Liver (tissue), 9 donors: ENCODE results near the gene DBP. TPM values are rescaled to one million over a fixed set of nuclear protein-coding genes. Genes with fewer than 3 reads are reported as not detected.

ENCODE experiments used
- DNase-seq: peaks from one replicate; pipeline ENCODE4 v3.0.0-alpha.2; 2017; ENCODE audit warnings: low spot score
- H3K27ac ChIP-seq, 2 donors: one replicate each; pipeline ENCODE4 v1.7.0; 2013; ENCODE audit warnings: inconsistent platforms in 2 of 2, low read length in 2 of 2, control low read depth in 1 of 2, low read depth in 1 of 2, mild to moderate bottlenecking in 1 of 2
- H3K27me3 ChIP-seq, 4 donors: one replicate each; pipeline versions ENCODE4 v1.6.1 to v1.7.0; 2013; ENCODE audit warnings: low read length in 3 of 4, inconsistent platforms in 1 of 4, mild to moderate bottlenecking in 1 of 4, moderate library complexity in 1 of 4; ENCODE audit not compliant: control insufficient read depth in 4 of 4, insufficient read depth in 4 of 4
- H3K36me3 ChIP-seq, 4 donors: one replicate each; pipeline versions ENCODE4 v1.6.1 to v1.7.0; 2013; ENCODE audit warnings: low read length in 3 of 4, mild to moderate bottlenecking in 3 of 4, low read depth in 1 of 4, moderate library complexity in 1 of 4; ENCODE audit not compliant: control insufficient read depth in 4 of 4, insufficient read depth in 3 of 4
- H3K4me1 ChIP-seq, 4 donors: one replicate each; pipeline versions ENCODE4 v1.6.1 to v1.7.0; 2013; ENCODE audit warnings: low read length in 3 of 4, mild to moderate bottlenecking in 3 of 4, moderate library complexity in 1 of 4; ENCODE audit not compliant: control insufficient read depth in 4 of 4, insufficient read depth in 4 of 4
- H3K4me3 ChIP-seq, 3 donors: one replicate each; pipeline versions ENCODE4 v1.6.1 to v1.7.0; 2013; ENCODE audit warnings: low read length in 3 of 3, control low read depth in 1 of 3, low read depth in 1 of 3, mild to moderate bottlenecking in 1 of 3
- H3K9ac ChIP-seq, 2 donors: one replicate each; pipeline ENCODE4 v1.7.0; 2013; ENCODE audit warnings: low read length in 2 of 2, mild to moderate bottlenecking in 2 of 2, moderate library complexity in 2 of 2, control low read depth in 1 of 2, low read depth in 1 of 2
- H3K9me3 ChIP-seq, 4 donors: one replicate each; pipeline versions ENCODE4 v1.6.1 to v1.7.0; 2013; ENCODE audit warnings: low read length in 3 of 4; ENCODE audit not compliant: control insufficient read depth in 4 of 4
- ATF3 ChIP-seq: IDR thresholded peaks from 2 replicates; pipeline ENCODE4 v1.6.1; 2016; ENCODE audit warnings: antibody characterized with exemption
- EGR1 ChIP-seq, 2 donors: IDR thresholded peaks; 2 replicates each; pipeline ENCODE4 v1.6.1; 2016 to 2018; ENCODE audit warnings: antibody characterized with exemption in 2 of 2, low read depth in 2 of 2
- FOXA1 ChIP-seq: IDR thresholded peaks from 2 replicates; pipeline ENCODE4 v1.6.1; 2016; ENCODE audit warnings: antibody characterized with exemption
- FOXA2 ChIP-seq: IDR thresholded peaks from 2 replicates; pipeline ENCODE4 v1.6.1; 2016; ENCODE audit warnings: antibody characterized with exemption
- GABPA ChIP-seq, 2 donors: IDR thresholded peaks in 1 of 2; conservative IDR thresholded peaks in 1 of 2; 2 replicates each; pipeline ENCODE4 v1.6.1; 2016; ENCODE audit warnings: antibody characterized with exemption in 2 of 2, mild to moderate bottlenecking in 1 of 2, moderate library complexity in 1 of 2
- HNF4A ChIP-seq, 2 donors: conservative IDR thresholded peaks; 2 replicates each; pipeline ENCODE4 v1.6.1; 2016; ENCODE audit warnings: antibody characterized with exemption in 2 of 2, mild to moderate bottlenecking in 2 of 2
- HNF4G ChIP-seq: IDR thresholded peaks from 2 replicates; pipeline ENCODE4 v1.6.1; 2016; ENCODE audit warnings: antibody characterized with exemption
- JUND ChIP-seq, 2 donors: IDR thresholded peaks; 2 replicates each; pipeline ENCODE4 v1.6.1; 2016; ENCODE audit warnings: antibody characterized with exemption in 2 of 2
- MAX ChIP-seq: IDR thresholded peaks from 2 replicates; pipeline ENCODE4 v1.6.1; 2016; ENCODE audit warnings: antibody characterized with exemption
- NR2F2 ChIP-seq: IDR thresholded peaks from 2 replicates; pipeline ENCODE4 v1.6.1; 2016; ENCODE audit warnings: antibody characterized with exemption
- RAD21 ChIP-seq, 2 donors: IDR thresholded peaks; 2 replicates each; pipeline ENCODE4 v1.6.1; 2016; ENCODE audit warnings: antibody characterized with exemption in 2 of 2, mild to moderate bottlenecking in 2 of 2
- REST ChIP-seq: IDR thresholded peaks from 2 replicates; pipeline ENCODE4 v1.6.1; 2016; ENCODE audit warnings: antibody characterized with exemption, mild to moderate bottlenecking
- RXRA ChIP-seq, 2 donors: IDR thresholded peaks; 2 replicates each; pipeline ENCODE4 v1.6.1; 2017 to 2018; ENCODE audit warnings: antibody characterized with exemption in 2 of 2, mild to moderate bottlenecking in 1 of 2
- SP1 ChIP-seq: IDR thresholded peaks from 2 replicates; pipeline ENCODE4 v1.6.1; 2018; ENCODE audit warnings: antibody characterized with exemption, mild to moderate bottlenecking
- TAF1 ChIP-seq: conservative IDR thresholded peaks from 2 replicates; pipeline ENCODE4 v1.6.1; 2016; ENCODE audit warnings: antibody characterized with exemption, mild to moderate bottlenecking
- YY1 ChIP-seq: IDR thresholded peaks from 2 replicates; pipeline ENCODE4 v1.6.1; 2016; ENCODE audit warnings: antibody characterized with exemption, mild to moderate bottlenecking
- ZBTB33 ChIP-seq: IDR thresholded peaks from 2 replicates; pipeline ENCODE4 v1.6.1; 2016; ENCODE audit warnings: antibody characterized with exemption
- WGBS: extraction: QIAGEN DNeasy Blood & Tissue Kit; methylation state at CpG from one replicate; pipeline ENCODE4 v1.1.7; 2013; 5-methylcytosine and 5-hydroxymethylcytosine counted together
- polyA plus RNA-seq, 2 donors: library from polyadenylated mRNA; stranded (reverse) in 1 of 2; unstranded in 1 of 2; fragments of 200-250 nt in 1 of 2; fragments of >200 nt in 1 of 2; fragmentation: Nextera tagmentation in 1 of 2; extraction: Ambion mirVana in 1 of 2; gene quantifications; one replicate each; pipeline versions ENCODE4 v1.2.1 to v1.2.3, GENCODE V29; 2013 to 2015
- total RNA-seq, 2 donors: library from RNA; depleted of rRNA; stranded (reverse); fragments of >200 nt; gene quantifications; one replicate each; pipeline ENCODE4 v1.2.3, GENCODE V29; 2014
- donor health status: healthy.
- donor health status: healthy.
- donor health status: healthy.
- donor health status: healthy.
- donor health status: healthy.

Gene DBP
- total and polyA plus RNA-seq, 4 donors = 1.2 to 4.5 (median 1.8) TPM

- H3K4me1 ChIP-seq = peaks cover 0 to 5% (median under 1%) of the 10 kb centered on the region in 4 donors
- TF ChIP-seq ZBTB33 (no peak), HNF4G (no peak), FOXA2 (no peak), HNF4A (conservative IDR thresholded peaks at IDR 0.05) (no peak), GABPA (IDR thresholded peaks at IDR 0.05 in 1 of 2, conservative IDR thresholded peaks at IDR 0.05 in 1 of 2) (no peak), ATF3 (no peak), RAD21 (IDR thresholded peaks at IDR 0.05) (no peak), MAX (no peak), FOXA1 (no peak), JUND (IDR thresholded peaks at IDR 0.05) (no peak)
Observed at GRCh38 chr19:48650974-48651682, 13.9 kb upstream of the DBP start.

GRCh38 chr19:48648134-48648533 lies 11.0 kb upstream of the DBP start:
- DNase-seq = no peak
- H3K36me3 ChIP-seq = no peaks in the 10 kb centered on the region
- H3K27ac ChIP-seq = no peak overlapping the region
- H3K4me1 ChIP-seq = peaks cover 2 to 21% (median 10%) of the 10 kb centered on the region in 4 donors
- H3K27me3 ChIP-seq = no peaks in the 10 kb centered on the region
- no peaks in the 10 kb centered on the region for H3K9me3 ChIP-seq
- H3K9ac ChIP-seq = no peak overlapping the region
- 73% methylated on average over 2 of the region's 2 CpGs for WGBS
- no peak for TF ChIP-seq SP1
- no peak for TF ChIP-seq REST
- TF ChIP-seq FOXA2 = no peak
- TF ChIP-seq HNF4G = no peak
- TF ChIP-seq MAX = no peak
- no peak for TF ChIP-seq ATF3
- no peak for TF ChIP-seq RAD21 (IDR thresholded peaks at IDR 0.05)
- TF ChIP-seq NR2F2 = no peak
- TF ChIP-seq GABPA (IDR thresholded peaks at IDR 0.05 in 1 of 2, conservative IDR thresholded peaks at IDR 0.05 in 1 of 2) = no peak
- TF ChIP-seq FOXA1 = no peak
- no peak for TF ChIP-seq RXRA (IDR thresholded peaks at IDR 0.05)
- TF ChIP-seq YY1 = no peak
- no peak for TF ChIP-seq EGR1 (IDR thresholded peaks at IDR 0.05; ENCODE audit: low read depth in 2 of 2)
- no peak for TF ChIP-seq TAF1
- no peak for TF ChIP-seq JUND (IDR thresholded peaks at IDR 0.05)
- no peak overlapping the region for H3K4me3 ChIP-seq

More at GRCh38 chr19:48650974-48651682, 13.9 kb upstream of the DBP start:
- no peak overlapping the region for H3K27ac ChIP-seq
- no peaks in the 10 kb centered on the region for H3K27me3 ChIP-seq
- WGBS = 93% methylated on average over 12 of the region's 12 CpGs
- H3K36me3 ChIP-seq = no peaks in the 10 kb centered on the region
- H3K9ac ChIP-seq = no peak overlapping the region
- H3K4me3 ChIP-seq = no peak overlapping the region
- no peaks in the 10 kb centered on the region for H3K9me3 ChIP-seq
- no peak for DNase-seq
